Muscle layer of colon (tissue), 2 donors: ENCODE measurements around the gene PRSS33.

ENCODE experiments used
- H3K27ac ChIP-seq: one replicate; pipeline ENCODE4 v1.7.0; 2013; ENCODE audit warnings: low read depth, mild to moderate bottlenecking, low read length, moderate library complexity
- H3K27me3 ChIP-seq, 2 donors: one replicate each; pipeline ENCODE4 v1.7.0; 2013; ENCODE audit warnings: low read length in 2 of 2, mild to moderate bottlenecking in 2 of 2; ENCODE audit not compliant: insufficient read depth in 2 of 2, control insufficient read depth in 1 of 2
- H3K36me3 ChIP-seq: one replicate; pipeline ENCODE4 v1.7.0; 2013; ENCODE audit warnings: mild to moderate bottlenecking, low read length; ENCODE audit not compliant: insufficient read depth
- H3K4me1 ChIP-seq: one replicate; pipeline ENCODE4 v1.7.0; 2013; ENCODE audit warnings: mild to moderate bottlenecking, low read length; ENCODE audit not compliant: insufficient read depth
- H3K4me3 ChIP-seq, 2 donors: one replicate each; pipeline ENCODE4 v1.7.0; 2013; ENCODE audit warnings: low read length in 2 of 2, low read depth in 1 of 2, mild to moderate bottlenecking in 1 of 2, moderate library complexity in 1 of 2
- H3K9ac ChIP-seq: one replicate; pipeline ENCODE4 v1.7.0; 2013; ENCODE audit warnings: low read length
- H3K9me3 ChIP-seq: one replicate; pipeline ENCODE4 v1.7.0; 2013; ENCODE audit warnings: mild to moderate bottlenecking, low read length
- donor health status: abdominal sarcoma.
- donor health status: Adenocarcinoma of cecum.

PRSS33 gene

GRCh38 chr16:2827831-2828520 is 40.6 kb upstream of the PRSS33 start:
- no peaks in the 10 kb centered on the region for H3K4me1 ChIP-seq
- no peak overlapping the region for H3K9ac ChIP-seq
- no peak overlapping the region for H3K27ac ChIP-seq
- H3K27me3 ChIP-seq = peaks cover 0 to 19% of the 10 kb centered on the region in 2 donors
- no peaks in the 10 kb centered on the region for H3K36me3 ChIP-seq
- H3K9me3 ChIP-seq = no peaks in the 10 kb centered on the region
- no peak overlapping the region for H3K4me3 ChIP-seq

DNA sequence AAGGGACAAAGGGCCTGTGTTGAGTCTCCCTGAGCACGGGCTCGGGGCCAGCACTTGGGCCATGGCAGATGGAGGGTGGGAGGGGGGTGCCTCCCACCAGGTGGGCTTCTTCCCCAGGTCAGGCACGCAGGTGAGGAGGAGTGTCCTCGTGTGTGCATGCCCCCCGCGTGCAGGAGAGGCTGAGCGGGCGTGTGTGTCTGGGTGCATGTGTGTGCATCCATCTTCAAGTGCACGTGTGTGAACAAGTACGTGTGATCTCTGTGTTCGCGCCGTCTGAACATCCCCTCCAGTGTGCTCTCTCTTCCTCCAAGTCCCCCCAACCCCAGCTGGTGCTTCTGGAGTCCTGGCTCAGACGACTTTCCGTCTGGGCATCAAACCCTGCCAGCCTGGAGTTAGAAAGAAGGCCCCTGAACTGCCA is 40.0 kb upstream of the PRSS33 start:
- no peaks in the 10 kb centered on the region for H3K9me3 ChIP-seq
- H3K9ac ChIP-seq = no peak overlapping the region
- H3K27ac ChIP-seq = no peak overlapping the region
- no peaks in the 10 kb centered on the region for H3K36me3 ChIP-seq
- H3K27me3 ChIP-seq = peaks cover 0 to 19% of the 10 kb centered on the region in 2 donors
- no peak overlapping the region for H3K4me3 ChIP-seq
- H3K4me1 ChIP-seq = no peaks in the 10 kb centered on the region

- Histone ChIP-seq H3K27me3 (peaks cover 0 to 19% of the 10 kb centered on the region in 2 donors), H3K4me3 (no peak overlapping the region), H3K9ac (no peak overlapping the region), H3K9me3 (no peaks in the 10 kb centered on the region), H3K4me1 (no peaks in the 10 kb centered on the region), H3K36me3 (no peaks in the 10 kb centered on the region), H3K27ac (no peak overlapping the region)
Observed at GRCh38 chr16:2826591-2827373, 39.4 kb upstream of the PRSS33 start.

DNA sequence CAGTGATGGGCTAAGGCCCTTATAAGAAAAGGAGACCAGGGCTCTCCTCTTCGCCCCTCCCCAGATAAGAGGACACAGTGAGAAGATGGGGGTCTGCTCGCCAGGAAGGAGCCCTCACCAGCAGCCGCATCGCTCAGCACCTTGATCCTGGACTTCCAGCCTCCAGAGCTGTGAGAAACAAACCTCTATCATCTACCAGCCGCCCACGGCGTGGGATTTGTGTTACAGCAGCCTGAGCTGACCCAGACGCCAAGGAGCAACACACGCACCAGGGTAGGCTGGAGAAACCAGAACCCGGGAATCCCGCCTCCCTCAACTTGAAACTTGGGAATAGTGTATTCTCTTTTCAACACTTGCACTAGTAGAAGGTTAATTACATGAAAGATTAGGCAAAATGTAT is 38.5 kb upstream of the PRSS33 start:
- no peaks in the 10 kb centered on the region for H3K36me3 ChIP-seq
- peaks cover 0 to 19% of the 10 kb centered on the region in 2 donors for H3K27me3 ChIP-seq
- H3K4me1 ChIP-seq = no peaks in the 10 kb centered on the region
- H3K27ac ChIP-seq = no peak overlapping the region
- no peaks in the 10 kb centered on the region for H3K9me3 ChIP-seq
- H3K9ac ChIP-seq = no peak overlapping the region
- no peak overlapping the region for H3K4me3 ChIP-seq

DNA sequence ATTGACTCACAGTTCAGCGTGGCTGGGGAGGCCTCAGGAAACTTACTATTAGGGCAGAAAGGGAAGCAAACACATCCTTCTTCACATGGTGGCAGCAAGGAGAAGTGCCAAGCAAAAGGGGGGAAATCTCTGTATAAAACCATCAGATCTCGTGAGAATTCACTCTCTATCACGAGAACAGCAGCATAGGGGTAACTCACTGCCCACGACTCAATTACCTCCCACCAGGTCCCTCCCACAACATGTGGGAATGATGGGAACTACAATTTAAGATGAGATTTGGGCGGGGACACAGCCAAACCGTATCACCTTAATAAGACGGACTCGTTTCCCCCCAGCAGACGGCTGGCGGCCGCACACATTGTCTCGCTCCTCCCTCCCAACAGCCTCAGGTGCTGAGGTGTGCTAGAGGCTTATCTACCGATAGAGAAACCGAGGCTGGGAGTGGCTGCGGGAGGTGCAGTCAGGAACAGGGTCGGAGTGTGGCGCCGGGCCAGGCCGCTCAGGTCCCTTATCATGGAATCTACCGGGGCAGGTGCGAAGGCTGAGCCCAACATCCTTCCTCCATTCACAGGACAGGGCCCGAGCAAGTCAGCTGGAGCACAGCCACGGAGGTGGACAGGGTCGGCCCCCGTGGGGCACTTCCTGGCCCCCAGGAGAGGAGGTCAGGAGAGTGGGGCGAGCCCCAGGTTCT is 37.8 kb upstream of the PRSS33 start:
- Histone ChIP-seq H3K4me3 (no peak overlapping the region), H3K27ac (no peak overlapping the region), H3K27me3 (peaks cover 0 to 13% of the 10 kb centered on the region in 2 donors), H3K9me3 (no peaks in the 10 kb centered on the region), H3K4me1 (no peaks in the 10 kb centered on the region), H3K9ac (no peak overlapping the region), H3K36me3 (no peaks in the 10 kb centered on the region)

GRCh38 chr16:2824626-2825025 is 37.3 kb upstream of the PRSS33 start:
- Histone ChIP-seq H3K36me3 (no peaks in the 10 kb centered on the region), H3K9me3 (no peaks in the 10 kb centered on the region), H3K27me3 (peaks cover 0 to 8% of the 10 kb centered on the region in 2 donors), H3K27ac (no peak overlapping the region), H3K4me1 (no peaks in the 10 kb centered on the region), H3K4me3 (no peak overlapping the region), H3K9ac (no peak overlapping the region)

- no peaks in the 10 kb centered on the region for H3K36me3 ChIP-seq
- H3K9me3 ChIP-seq = no peaks in the 10 kb centered on the region
- H3K27me3 ChIP-seq = peaks cover 0 to 6% of the 10 kb centered on the region in 2 donors
- H3K9ac ChIP-seq = no peak overlapping the region
- H3K4me3 ChIP-seq = no peak overlapping the region
- H3K4me1 ChIP-seq = no peaks in the 10 kb centered on the region
- no peak overlapping the region for H3K27ac ChIP-seq
Observed at GRCh38 chr16:2822496-2822895, 35.1 kb upstream of the PRSS33 start.

DNA sequence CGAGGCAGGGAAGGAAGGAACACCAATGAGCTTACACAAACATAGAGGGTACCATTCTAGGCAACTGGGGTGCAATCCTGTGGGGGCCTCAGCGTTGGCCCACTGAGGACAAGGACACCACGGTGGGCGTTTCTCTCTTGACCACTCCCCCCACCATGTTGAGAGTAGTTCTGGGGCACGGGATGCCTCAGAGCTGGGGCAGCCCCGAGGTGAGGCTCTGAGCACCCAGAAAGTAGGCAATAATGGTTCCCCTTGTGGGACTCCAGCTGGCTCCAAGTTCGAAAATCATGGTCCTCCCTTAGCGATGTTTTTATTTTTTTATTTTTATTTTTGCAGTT is 34.8 kb upstream of the PRSS33 start:
- H3K9ac ChIP-seq = no peak overlapping the region
- H3K27me3 ChIP-seq = peaks cover 0 to 6% of the 10 kb centered on the region in 2 donors
- no peaks in the 10 kb centered on the region for H3K9me3 ChIP-seq
- H3K36me3 ChIP-seq = no peaks in the 10 kb centered on the region
- H3K4me1 ChIP-seq = no peaks in the 10 kb centered on the region
- H3K4me3 ChIP-seq = no peak overlapping the region
- no peak overlapping the region for H3K27ac ChIP-seq

DNA sequence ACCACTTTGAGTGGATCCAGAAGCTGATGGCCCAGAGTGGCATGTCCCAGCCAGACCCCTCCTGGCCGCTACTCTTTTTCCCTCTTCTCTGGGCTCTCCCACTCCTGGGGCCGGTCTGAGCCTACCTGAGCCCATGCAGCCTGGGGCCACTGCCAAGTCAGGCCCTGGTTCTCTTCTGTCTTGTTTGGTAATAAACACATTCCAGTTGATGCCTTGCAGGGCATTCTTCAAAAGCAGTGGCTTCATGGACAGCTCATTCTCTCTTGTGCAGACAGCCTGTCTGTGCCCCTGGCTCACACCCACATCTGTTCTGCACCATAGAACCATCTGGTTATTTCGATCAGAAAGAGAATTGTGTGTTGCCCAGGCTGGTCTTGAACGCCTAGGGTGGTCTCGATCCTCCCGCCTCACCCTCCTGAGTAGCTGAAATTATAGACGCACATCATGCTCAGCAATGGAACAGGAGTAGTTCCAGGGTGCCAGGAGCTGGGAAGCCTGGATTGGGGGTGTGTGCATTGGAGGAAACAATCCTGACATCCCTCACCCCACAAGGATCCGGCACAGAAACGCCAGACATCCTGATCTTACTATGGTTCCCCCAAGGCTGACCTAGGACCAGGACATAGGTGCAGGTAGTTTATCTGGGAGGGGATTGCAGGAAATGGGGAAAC is 34.3 kb upstream of the PRSS33 start:
- Histone ChIP-seq H3K36me3 (no peaks in the 10 kb centered on the region), H3K9me3 (no peaks in the 10 kb centered on the region), H3K4me1 (no peaks in the 10 kb centered on the region), H3K27me3 (peaks cover 0 to 2% of the 10 kb centered on the region in 2 donors), H3K9ac (no peak overlapping the region), H3K27ac (no peak overlapping the region), H3K4me3 (no peak overlapping the region)

DNA sequence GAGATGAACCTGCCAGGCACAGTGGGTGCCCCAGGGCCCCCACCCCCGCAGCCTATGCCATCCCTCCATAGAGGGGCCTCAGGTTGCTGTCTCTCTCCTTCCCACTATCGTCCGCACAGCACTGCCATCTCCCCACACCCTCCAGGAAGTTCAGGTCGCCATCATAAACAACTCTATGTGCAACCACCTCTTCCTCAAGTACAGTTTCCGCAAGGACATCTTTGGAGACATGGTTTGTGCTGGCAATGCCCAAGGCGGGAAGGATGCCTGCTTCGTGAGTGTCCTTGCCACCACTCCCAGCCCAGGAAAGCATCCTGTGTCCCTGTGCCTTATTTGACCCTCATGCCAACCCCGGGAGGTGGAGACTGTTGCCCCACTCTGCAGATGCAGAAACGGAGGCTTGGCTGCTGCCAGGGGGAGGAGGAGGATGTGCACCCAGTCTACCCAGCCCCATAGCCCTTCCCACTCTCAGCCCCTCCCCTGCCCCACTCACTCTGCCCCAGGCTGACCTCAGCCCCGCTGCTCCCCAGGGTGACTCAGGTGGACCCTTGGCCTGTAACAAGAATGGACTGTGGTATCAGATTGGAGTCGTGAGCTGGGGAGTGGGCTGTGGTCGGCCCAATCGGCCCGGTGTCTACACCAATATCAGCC is 33.6 kb upstream of the PRSS33 start:
- no peaks in the 10 kb centered on the region for H3K4me1 ChIP-seq
- H3K9me3 ChIP-seq = no peaks in the 10 kb centered on the region
- no peaks in the 10 kb centered on the region for H3K36me3 ChIP-seq
- no peak overlapping the region for H3K9ac ChIP-seq
- H3K27me3 ChIP-seq = no peaks in the 10 kb centered on the region
- H3K4me3 ChIP-seq = no peak overlapping the region
- no peak overlapping the region for H3K27ac ChIP-seq
